Panc1 (cell line): ENCODE results near the gene COL23A1. TPM values are rescaled to one million over a fixed set of nuclear protein-coding genes. Genes with fewer than 3 reads are reported as not detected.
"Not testable (repeated sequence)": the region's sequence is repeated elsewhere in the genome, so short reads cannot be mapped to it uniquely, and the experiment has no call there.

Experiments used
- ATAC-seq: fragments of 200-7000 bp; cut with Tn5 transposase; 2 replicates; pipeline ENCODE4 v1.9.1; 2020; ENCODE audit warnings: mild to moderate bottlenecking, moderate library complexity
- BruUV-seq: library from RNA; stranded (reverse); fragments of 400-500 nt; replicated peaks from 2 replicates; lab custom pipeline; 2021; lab: Mats Ljungman, UMichigan
- CTCF ChIA-PET: fragments of 300-600 bp; sonication (Branson Sonifier 250); formaldehyde crosslinking; loops from one replicate; lab custom pipeline; 2022; ENCODE audit warnings: antibody characterized with exemption; lab: Charles Lee
- POLR2A ChIA-PET: fragments of 300-600 bp; sonication (Branson Sonifier 250); formaldehyde crosslinking; loops from one replicate; lab custom pipeline; 2022; ENCODE audit warnings: antibody characterized with exemption; lab: Charles Lee
- DNase-seq: peaks from one replicate; pipeline ENCODE4 v3.0.0-alpha.2; 2010; ENCODE audit warnings: low read depth, low spot score
- H3K27ac ChIP-seq: 2 replicates; pipeline ENCODE4 v1.5.1; 2011; ENCODE audit warnings: mild to moderate bottlenecking, low read length, inconsistent platforms
- H3K27me3 ChIP-seq: fragments of 200-500 bp; sonication (Bioruptor generic); 2 replicates; pipeline ENCODE4 v1.6.0; 2014; ENCODE audit warnings: low read length, inconsistent platforms; ENCODE audit not compliant: control insufficient read depth, insufficient read depth
- H3K36me3 ChIP-seq: fragments of 200-500 bp; sonication (Bioruptor generic); 2 replicates; pipeline ENCODE4 v1.5.1; 2014; ENCODE audit warnings: inconsistent platforms, mild to moderate bottlenecking, low read length, moderate library complexity; ENCODE audit not compliant: control insufficient read depth, insufficient read depth
- H3K4me1 ChIP-seq: 2 replicates; pipeline ENCODE4 v1.5.1; 2011; ENCODE audit warnings: inconsistent platforms, mild to moderate bottlenecking, low read length, moderate library complexity; ENCODE audit not compliant: control insufficient read depth, insufficient read depth
- H3K4me3 ChIP-seq, 2 experiments: 2 replicates each; pipeline ENCODE4 v1.5.1; 2011 to 2012; ENCODE audit warnings: low read depth in 2 of 2, low read length in 2 of 2, mild to moderate bottlenecking in 2 of 2, inconsistent platforms in 1 of 2, moderate library complexity in 1 of 2
- H3K9me3 ChIP-seq: fragments of 200-500 bp; sonication (Bioruptor generic); 2 replicates; pipeline ENCODE4 v1.5.1; 2014; ENCODE audit warnings: low read depth, mild to moderate bottlenecking, inconsistent platforms, low read length, moderate library complexity; ENCODE audit not compliant: control insufficient read depth, insufficient read depth
- POLR2AphosphoS5 ChIP-seq: IDR thresholded peaks from 2 replicates; pipeline ENCODE4 v1.6.1; 2012; ENCODE audit warnings: mild to moderate bottlenecking, low read depth, low read length, moderate library complexity
- SIN3A ChIP-seq: IDR thresholded peaks from 2 replicates; pipeline ENCODE4 v1.6.1; 2012; ENCODE audit warnings: low read depth, mild to moderate bottlenecking, low read length, moderate library complexity, borderline replicate concordance; ENCODE audit not compliant: insufficient read depth
- TCF7L2 ChIP-seq: IDR thresholded peaks from 2 replicates; pipeline ENCODE4 v1.6.1; 2011; ENCODE audit warnings: mild to moderate bottlenecking, low read depth, low read length, inconsistent platforms
- in situ Hi-C: cut with HindIII; loops from 2 replicates; pipeline ENCODE4 v1.10.0; 2016; ENCODE audit warnings: low sequenced_read_pairs, low pct_unique_long_range_greater_than_20kb
- intact Hi-C: fragments of 100-400 bp; cut with micrococcal nuclease; formaldehyde crosslinking; loops from one replicate; pipeline ENCODE4 v1.10.0; 2022; ENCODE audit not compliant: unreplicated experiment
- total RNA-seq: library from RNA; stranded (reverse); gene quantifications from one replicate; pipeline ENCODE4 v1.2.1, GENCODE V29; 2021; ENCODE audit not compliant: unreplicated experiment
- TF ChIP-seq, protein P1 (sequence below), 2 experiments: IDR thresholded peaks; 2 replicates each; pipeline ENCODE4 v1.6.1; 2011 to 2012; ENCODE audit warnings: low read depth in 2 of 2, control low read depth in 1 of 2, low read length in 1 of 2, mild to moderate bottlenecking in 1 of 2, moderate library complexity in 1 of 2; ENCODE audit not compliant: insufficient read depth in 1 of 2
- TF ChIP-seq, protein P2 (sequence below): fragments of 450-650 bp; IDR thresholded peaks from 2 replicates; pipeline ENCODE4 v1.5.1; 2017; ENCODE audit warnings: mild to moderate bottlenecking

COL23A1 gene
- total RNA-seq, 1 experiment from 2014 or later = 0.05 TPM

DNA sequence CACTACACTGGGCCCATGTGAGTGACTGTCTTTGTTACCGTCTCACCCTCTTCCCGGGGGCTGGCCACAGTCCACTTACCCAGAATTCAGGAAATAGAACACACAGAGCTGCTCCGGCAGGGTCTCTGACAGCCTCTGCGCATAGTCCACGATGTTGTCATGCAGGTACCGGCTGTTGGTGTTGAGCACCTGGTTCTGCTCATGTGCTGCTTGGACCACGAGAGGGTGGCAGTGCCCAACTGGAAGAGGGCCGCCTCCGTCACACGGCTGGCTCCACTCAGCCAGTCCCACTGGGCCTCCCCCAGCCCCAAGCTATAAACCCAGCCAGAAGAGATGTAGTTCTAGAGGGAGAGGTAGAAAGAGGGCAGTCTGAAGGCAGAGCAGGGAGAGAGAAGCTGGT is 360.3 kb downstream of the COL23A1 start:
- H3K4me1 ChIP-seq = peaks cover 20% of the 10 kb centered on the region
- in situ Hi-C loops = no loop called here
- no peak for ATAC-seq
- ChIA-PET CTCF (interaction anchor here (0.6 kb wide), 1 partner anchor 1630 kb away, joined by 6 read pairs; no protein-coding TSS in a partner anchor), POLR2A (interaction anchor here (0.6 kb wide), 1 partner anchor 11 kb away, joined by 4 read pairs; no protein-coding TSS in a partner anchor)
- H3K27ac ChIP-seq = no peak overlapping the region
- TF ChIP-seq, protein P1, sequence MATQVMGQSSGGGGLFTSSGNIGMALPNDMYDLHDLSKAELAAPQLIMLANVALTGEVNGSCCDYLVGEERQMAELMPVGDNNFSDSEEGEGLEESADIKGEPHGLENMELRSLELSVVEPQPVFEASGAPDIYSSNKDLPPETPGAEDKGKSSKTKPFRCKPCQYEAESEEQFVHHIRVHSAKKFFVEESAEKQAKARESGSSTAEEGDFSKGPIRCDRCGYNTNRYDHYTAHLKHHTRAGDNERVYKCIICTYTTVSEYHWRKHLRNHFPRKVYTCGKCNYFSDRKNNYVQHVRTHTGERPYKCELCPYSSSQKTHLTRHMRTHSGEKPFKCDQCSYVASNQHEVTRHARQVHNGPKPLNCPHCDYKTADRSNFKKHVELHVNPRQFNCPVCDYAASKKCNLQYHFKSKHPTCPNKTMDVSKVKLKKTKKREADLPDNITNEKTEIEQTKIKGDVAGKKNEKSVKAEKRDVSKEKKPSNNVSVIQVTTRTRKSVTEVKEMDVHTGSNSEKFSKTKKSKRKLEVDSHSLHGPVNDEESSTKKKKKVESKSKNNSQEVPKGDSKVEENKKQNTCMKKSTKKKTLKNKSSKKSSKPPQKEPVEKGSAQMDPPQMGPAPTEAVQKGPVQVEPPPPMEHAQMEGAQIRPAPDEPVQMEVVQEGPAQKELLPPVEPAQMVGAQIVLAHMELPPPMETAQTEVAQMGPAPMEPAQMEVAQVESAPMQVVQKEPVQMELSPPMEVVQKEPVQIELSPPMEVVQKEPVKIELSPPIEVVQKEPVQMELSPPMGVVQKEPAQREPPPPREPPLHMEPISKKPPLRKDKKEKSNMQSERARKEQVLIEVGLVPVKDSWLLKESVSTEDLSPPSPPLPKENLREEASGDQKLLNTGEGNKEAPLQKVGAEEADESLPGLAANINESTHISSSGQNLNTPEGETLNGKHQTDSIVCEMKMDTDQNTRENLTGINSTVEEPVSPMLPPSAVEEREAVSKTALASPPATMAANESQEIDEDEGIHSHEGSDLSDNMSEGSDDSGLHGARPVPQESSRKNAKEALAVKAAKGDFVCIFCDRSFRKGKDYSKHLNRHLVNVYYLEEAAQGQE (IDR thresholded peaks at IDR 0.05; ENCODE audit: insufficient read depth in 1 of 2, low read depth in 2 of 2, low read length in 1 of 2) = no peak
- TF ChIP-seq SIN3A (no peak), POLR2AphosphoS5 (no peak), TCF7L2 (no peak)
- TF ChIP-seq, protein P2, sequence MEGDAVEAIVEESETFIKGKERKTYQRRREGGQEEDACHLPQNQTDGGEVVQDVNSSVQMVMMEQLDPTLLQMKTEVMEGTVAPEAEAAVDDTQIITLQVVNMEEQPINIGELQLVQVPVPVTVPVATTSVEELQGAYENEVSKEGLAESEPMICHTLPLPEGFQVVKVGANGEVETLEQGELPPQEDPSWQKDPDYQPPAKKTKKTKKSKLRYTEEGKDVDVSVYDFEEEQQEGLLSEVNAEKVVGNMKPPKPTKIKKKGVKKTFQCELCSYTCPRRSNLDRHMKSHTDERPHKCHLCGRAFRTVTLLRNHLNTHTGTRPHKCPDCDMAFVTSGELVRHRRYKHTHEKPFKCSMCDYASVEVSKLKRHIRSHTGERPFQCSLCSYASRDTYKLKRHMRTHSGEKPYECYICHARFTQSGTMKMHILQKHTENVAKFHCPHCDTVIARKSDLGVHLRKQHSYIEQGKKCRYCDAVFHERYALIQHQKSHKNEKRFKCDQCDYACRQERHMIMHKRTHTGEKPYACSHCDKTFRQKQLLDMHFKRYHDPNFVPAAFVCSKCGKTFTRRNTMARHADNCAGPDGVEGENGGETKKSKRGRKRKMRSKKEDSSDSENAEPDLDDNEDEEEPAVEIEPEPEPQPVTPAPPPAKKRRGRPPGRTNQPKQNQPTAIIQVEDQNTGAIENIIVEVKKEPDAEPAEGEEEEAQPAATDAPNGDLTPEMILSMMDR = no peak
- no peaks in the 10 kb centered on the region for H3K9me3 ChIP-seq
- intact Hi-C loops = no loop called here
- no TSS peak for BruUV-seq
- H3K36me3 ChIP-seq = peaks cover 2% of the 10 kb centered on the region; the same call in 1 of the 2 replicates
- no peak overlapping the region for H3K4me3 ChIP-seq
- DNase-seq = no peak
- no peaks in the 10 kb centered on the region for H3K27me3 ChIP-seq

DNA sequence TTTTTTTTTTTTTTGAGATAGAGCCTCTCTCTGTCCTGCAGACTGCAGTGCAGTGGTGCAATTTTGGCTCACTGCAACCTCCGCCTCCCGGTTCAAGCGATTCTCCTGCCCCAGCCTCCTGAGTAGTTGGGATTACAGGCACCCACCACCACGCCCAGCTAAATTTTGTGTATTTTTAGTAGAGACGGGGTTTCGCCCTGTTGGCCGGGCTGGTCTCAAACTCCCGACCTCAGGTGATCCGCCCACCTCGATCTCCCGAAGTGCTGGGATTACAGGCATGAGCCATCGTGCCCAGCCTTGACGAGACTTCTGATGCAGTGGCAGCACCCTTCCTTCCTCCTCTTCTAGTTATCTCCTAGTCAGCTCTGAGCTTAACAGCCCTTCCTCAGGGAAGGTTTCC is 361.1 kb downstream of the COL23A1 start:
- H3K9me3 ChIP-seq, H3K4me3 ChIP-seq, CTCF ChIA-PET, H3K27me3 ChIP-seq, DNase-seq, BruUV-seq, H3K36me3 ChIP-seq, H3K27ac ChIP-seq, intact Hi-C loops, ATAC-seq, in situ Hi-C loops: not testable (repeated sequence)
- peaks cover 17% of the 10 kb centered on the region for H3K4me1 ChIP-seq
- POLR2A ChIA-PET = interaction anchor here (0.7 kb wide), 1 partner anchor 31 kb away, joined by 11 read pairs; no protein-coding TSS in a partner anchor

GRCh38 chr5:178228609-178229008 is 361.6 kb downstream of the COL23A1 start:
- no peak for ATAC-seq
- no peak for DNase-seq
- in situ Hi-C loops (no loop called here), intact Hi-C loops (no loop called here)
- Histone ChIP-seq H3K4me1 (peaks cover 17% of the 10 kb centered on the region), H3K27ac (no peak overlapping the region), H3K4me3 (no peak overlapping the region), H3K27me3 (no peaks in the 10 kb centered on the region), H3K9me3 (no peaks in the 10 kb centered on the region), H3K36me3 (peaks cover 2% of the 10 kb centered on the region; the same call in 1 of the 2 replicates)
- TF ChIP-seq, protein P2 = no peak
- no peak for TF ChIP-seq SIN3A
- no TSS peak for BruUV-seq
- ChIA-PET POLR2A (interaction anchor here (0.6 to 0.7 kb wide), 3 partner anchors 21 to 562 kb away, joined by 3 to 11 read pairs (median 4); no protein-coding TSS in a partner anchor), CTCF (no interaction called here)
